ENCODE measurements around the gene CPNE4.

CPNE4 gene

DNA sequence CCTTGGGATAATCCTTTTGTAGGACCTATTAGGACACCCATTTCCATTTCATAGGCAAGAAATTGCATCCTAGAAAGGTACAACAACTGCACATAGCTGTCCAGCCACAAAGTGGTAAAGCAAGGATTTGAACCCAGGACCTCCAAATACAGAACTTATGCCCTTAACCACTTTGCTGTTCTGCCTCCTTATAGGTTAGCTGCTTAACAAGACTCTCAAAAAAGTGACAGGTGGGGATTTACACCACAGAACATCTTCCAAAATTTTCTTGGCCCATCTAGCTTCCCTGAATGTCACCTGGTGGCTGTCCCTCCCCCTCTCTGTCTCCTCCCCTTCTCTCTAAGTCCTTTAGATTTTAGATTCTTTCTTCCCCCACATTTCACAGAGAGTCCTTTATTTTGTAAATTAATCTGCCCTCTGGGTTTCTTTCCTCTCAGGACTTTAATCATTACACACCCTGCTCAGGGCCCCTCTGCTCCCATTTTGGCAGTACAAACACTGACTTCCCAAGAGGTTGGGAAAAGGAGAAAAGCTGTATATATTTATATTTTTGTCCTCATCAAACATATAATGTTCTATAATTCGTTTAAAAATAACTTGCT is 120.6 kb downstream of the CPNE4 start:
- H2AFZ ChIP-seq (ENCODE audit: low read depth), result no peak overlapping the region

DNA sequence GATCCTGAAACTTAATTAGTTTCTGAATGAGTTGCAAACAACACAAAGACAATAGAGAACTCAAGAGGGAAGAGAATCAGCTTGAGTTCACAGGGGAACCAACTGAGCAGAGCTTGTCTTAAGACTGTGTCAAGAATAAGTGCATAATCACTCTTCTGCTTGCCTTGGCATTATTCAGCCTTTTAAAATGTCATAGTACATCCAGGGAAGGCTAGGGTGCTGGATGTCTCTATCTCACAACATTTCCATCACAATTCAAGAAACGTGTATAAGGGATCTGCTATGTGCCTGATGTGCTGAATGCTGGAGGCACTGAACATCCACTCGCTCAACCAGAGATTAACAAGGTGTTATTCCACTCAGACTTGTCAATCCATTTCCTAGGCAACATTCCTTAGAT is 122.6 kb downstream of the CPNE4 start:
- no peak overlapping the region for H3K27ac ChIP-seq
- H3K27me3 ChIP-seq (ENCODE audit: insufficient read depth, low read depth), result no peaks in the 10 kb centered on the region
- no peak overlapping the region; the same call in 1 of the 2 replicates for H3K4me2 ChIP-seq
- peaks cover 12% of the 10 kb centered on the region for H3K4me1 ChIP-seq (ENCODE audit: low read depth, poor library complexity, severe bottlenecking)
- H3K9ac ChIP-seq, result no peak overlapping the region
- H2AFZ ChIP-seq (ENCODE audit: low read depth), result no peak overlapping the region
- H3K4me3 ChIP-seq (IDR thresholded peaks at IDR 0.05; ENCODE audit: insufficient read depth, low read depth, low read length), result no peak overlapping the region
- no peaks in the 10 kb centered on the region for H3K79me2 ChIP-seq (ENCODE audit: insufficient read depth, low read depth)
- TF ChIP-seq, protein P1, sequence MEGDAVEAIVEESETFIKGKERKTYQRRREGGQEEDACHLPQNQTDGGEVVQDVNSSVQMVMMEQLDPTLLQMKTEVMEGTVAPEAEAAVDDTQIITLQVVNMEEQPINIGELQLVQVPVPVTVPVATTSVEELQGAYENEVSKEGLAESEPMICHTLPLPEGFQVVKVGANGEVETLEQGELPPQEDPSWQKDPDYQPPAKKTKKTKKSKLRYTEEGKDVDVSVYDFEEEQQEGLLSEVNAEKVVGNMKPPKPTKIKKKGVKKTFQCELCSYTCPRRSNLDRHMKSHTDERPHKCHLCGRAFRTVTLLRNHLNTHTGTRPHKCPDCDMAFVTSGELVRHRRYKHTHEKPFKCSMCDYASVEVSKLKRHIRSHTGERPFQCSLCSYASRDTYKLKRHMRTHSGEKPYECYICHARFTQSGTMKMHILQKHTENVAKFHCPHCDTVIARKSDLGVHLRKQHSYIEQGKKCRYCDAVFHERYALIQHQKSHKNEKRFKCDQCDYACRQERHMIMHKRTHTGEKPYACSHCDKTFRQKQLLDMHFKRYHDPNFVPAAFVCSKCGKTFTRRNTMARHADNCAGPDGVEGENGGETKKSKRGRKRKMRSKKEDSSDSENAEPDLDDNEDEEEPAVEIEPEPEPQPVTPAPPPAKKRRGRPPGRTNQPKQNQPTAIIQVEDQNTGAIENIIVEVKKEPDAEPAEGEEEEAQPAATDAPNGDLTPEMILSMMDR (conservative IDR thresholded peaks at IDR 0.05; ENCODE audit: low read depth, low read length), result no peak
- H4K20me1 ChIP-seq (ENCODE audit: insufficient read depth), result no peaks in the 10 kb centered on the region
- no peaks in the 10 kb centered on the region for H3K36me3 ChIP-seq (ENCODE audit: insufficient read depth)

More for the DNA sequence above, 120.6 kb downstream of the CPNE4 start:
- Histone ChIP-seq H3K4me3 (IDR thresholded peaks at IDR 0.05; ENCODE audit: insufficient read depth, low read depth, low read length) (no peak overlapping the region), H3K9ac (no peak overlapping the region), H3K4me1 (ENCODE audit: low read depth, poor library complexity, severe bottlenecking) (peaks cover 12% of the 10 kb centered on the region), H3K36me3 (ENCODE audit: insufficient read depth) (no peaks in the 10 kb centered on the region), H3K27ac (no peak overlapping the region), H3K4me2 (no peak overlapping the region), H4K20me1 (ENCODE audit: insufficient read depth) (no peaks in the 10 kb centered on the region), H3K27me3 (ENCODE audit: insufficient read depth, low read depth) (no peaks in the 10 kb centered on the region), H3K79me2 (ENCODE audit: insufficient read depth, low read depth) (no peaks in the 10 kb centered on the region)
- TF ChIP-seq, protein P1 (conservative IDR thresholded peaks at IDR 0.05; ENCODE audit: low read depth, low read length), result no peak

GRCh38 chr3:131907796-131908195 is 127.0 kb downstream of the CPNE4 start:
- no peak overlapping the region for H2AFZ ChIP-seq (ENCODE audit: low read depth)
- H4K20me1 ChIP-seq (ENCODE audit: insufficient read depth), result no peaks in the 10 kb centered on the region
- no peak overlapping the region for H3K4me2 ChIP-seq
- TF ChIP-seq, protein P1 (conservative IDR thresholded peaks at IDR 0.05; ENCODE audit: low read depth, low read length), result no peak
- H3K4me1 ChIP-seq (ENCODE audit: low read depth, poor library complexity, severe bottlenecking), result peaks cover 12% of the 10 kb centered on the region
- H3K4me3 ChIP-seq (IDR thresholded peaks at IDR 0.05; ENCODE audit: insufficient read depth, low read depth, low read length), result no peak overlapping the region
- H3K9ac ChIP-seq, result no peak overlapping the region
- no peak overlapping the region for H3K27ac ChIP-seq
- no peaks in the 10 kb centered on the region for H3K79me2 ChIP-seq (ENCODE audit: insufficient read depth, low read depth)
- no peaks in the 10 kb centered on the region for H3K36me3 ChIP-seq (ENCODE audit: insufficient read depth)
- no peaks in the 10 kb centered on the region for H3K27me3 ChIP-seq (ENCODE audit: insufficient read depth, low read depth)

DNA sequence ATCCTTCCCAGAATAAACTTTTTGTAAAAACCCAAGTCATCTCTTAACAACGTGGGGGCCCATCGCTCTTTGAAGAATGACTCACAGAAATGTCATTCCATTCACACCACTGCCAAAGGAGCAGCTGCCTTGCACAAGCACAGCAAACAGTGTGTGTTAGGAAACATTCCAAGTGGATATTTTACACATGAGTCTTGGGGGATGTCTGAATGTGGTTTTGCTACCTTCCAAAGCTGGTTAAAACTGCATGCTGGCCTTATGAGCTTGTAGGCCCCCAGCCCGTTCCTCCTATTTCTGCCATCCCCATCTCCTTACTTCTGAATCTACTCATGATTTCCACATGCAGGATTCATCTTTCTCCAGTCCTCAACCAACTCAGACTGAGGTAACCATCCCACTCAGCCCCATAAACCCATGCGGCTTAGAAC is 130.8 kb downstream of the CPNE4 start:
- Histone ChIP-seq H3K4me3 (IDR thresholded peaks at IDR 0.05; ENCODE audit: insufficient read depth, low read depth, low read length) (no peak overlapping the region), H4K20me1 (ENCODE audit: insufficient read depth) (no peaks in the 10 kb centered on the region), H3K4me2 (no peak overlapping the region), H3K79me2 (ENCODE audit: insufficient read depth, low read depth) (no peaks in the 10 kb centered on the region), H3K36me3 (ENCODE audit: insufficient read depth) (no peaks in the 10 kb centered on the region), H3K27me3 (ENCODE audit: insufficient read depth, low read depth) (no peaks in the 10 kb centered on the region), H3K9ac (no peak overlapping the region), H3K4me1 (ENCODE audit: low read depth, poor library complexity, severe bottlenecking) (no peaks in the 10 kb centered on the region), H3K27ac (no peak overlapping the region), H2AFZ (ENCODE audit: low read depth) (no peak overlapping the region)
- TF ChIP-seq, protein P1 (conservative IDR thresholded peaks at IDR 0.05; ENCODE audit: low read depth, low read length), result no peak

All from KMS-11 (cell line).